Caco-2 (cell line): ENCODE results near the gene PHLDA2. TPM values are rescaled to one million over a fixed set of nuclear protein-coding genes. Genes with fewer than 3 reads are reported as not detected.

Experiments
- Bru-seq: library from RNA; stranded (reverse); fragments of 400-500 nt; gene quantifications from one replicate; lab custom pipeline; 2021; lab: Mats Ljungman, UMichigan
- BruChase-seq, 2 experiments: library from RNA; stranded (reverse); fragments of 400-500 nt; gene quantifications; one replicate each; lab custom pipeline; 2021; lab: Mats Ljungman, UMichigan
- BruUV-seq: library from RNA; stranded (reverse); fragments of 400-500 nt; replicated peaks from 2 replicates; lab custom pipeline; 2021; lab: Mats Ljungman, UMichigan
- CTCF ChIA-PET: fragments of 300-600 bp; sonication (Branson Sonifier 250); formaldehyde crosslinking; loops from one replicate; lab custom pipeline; 2022; ENCODE audit warnings: antibody characterized with exemption; lab: Charles Lee
- POLR2A ChIA-PET: fragments of 300-600 bp; sonication (Branson Sonifier 250); formaldehyde crosslinking; loops from one replicate; lab custom pipeline; 2022; ENCODE audit warnings: antibody characterized with exemption; lab: Charles Lee
- DNase-seq, 2 experiments: peaks; one replicate each; pipeline versions ENCODE4 v3.0.0 to v3.0.0-alpha.2; 2020 to 2022
- H3K27me3 ChIP-seq: replicated peaks from 2 replicates; pipeline ENCODE4 v1.6.0; 2011; ENCODE audit warnings: low read length; ENCODE audit not compliant: control insufficient read depth, insufficient read depth
- H3K36me3 ChIP-seq: 2 replicates; pipeline ENCODE4 v1.5.1; 2011; ENCODE audit warnings: low read length; ENCODE audit not compliant: control insufficient read depth, insufficient read depth
- H3K4me1 ChIP-seq: fragments of 250-450 bp; sonication (Bioruptor Pico); 2 replicates; pipeline ENCODE4 v1.5.1; 2020; ENCODE audit warnings: mild to moderate bottlenecking
- H3K4me3 ChIP-seq: 2 replicates; pipeline ENCODE4 v1.5.1; 2011; ENCODE audit warnings: low read depth, mild to moderate bottlenecking, control low read depth, low read length
- H3K9me3 ChIP-seq: fragments of 250-450 bp; sonication (Bioruptor Pico); 2 replicates; pipeline ENCODE4 v1.5.1; 2020; ENCODE audit warnings: mild to moderate bottlenecking, moderate library complexity
- H3K27ac Mint-ChIP-seq: one replicate; pipeline ENCODE4 v1.8.0; 2022; ENCODE audit warnings: mixed read lengths; ENCODE audit not compliant: unreplicated experiment
- H3K27me3 Mint-ChIP-seq: one replicate; pipeline ENCODE4 v1.8.0; 2022; ENCODE audit warnings: mixed read lengths; ENCODE audit not compliant: insufficient read depth, unreplicated experiment
- H3K36me3 Mint-ChIP-seq: one replicate; pipeline ENCODE4 v1.8.0; 2022; ENCODE audit warnings: mild to moderate bottlenecking, mixed read lengths; ENCODE audit not compliant: insufficient read depth, unreplicated experiment
- H3K4me1 Mint-ChIP-seq: one replicate; pipeline ENCODE4 v1.8.0; 2022; ENCODE audit warnings: low read depth, mixed read lengths; ENCODE audit not compliant: unreplicated experiment
- H3K4me3 Mint-ChIP-seq: one replicate; pipeline ENCODE4 v1.8.0; 2022; ENCODE audit warnings: mild to moderate bottlenecking, moderate library complexity, mixed read lengths; ENCODE audit not compliant: unreplicated experiment
- H3K9me3 Mint-ChIP-seq: one replicate; pipeline ENCODE4 v1.8.0; 2022; ENCODE audit warnings: mixed read lengths; ENCODE audit not compliant: unreplicated experiment
- CTCF ChIP-seq, 2 experiments: fragments of 200-600 bp in 1 of 2; IDR thresholded peaks; 1 replicate in 1 of 2; 2 replicates in 1 of 2; pipeline versions ENCODE4 v1.5.1 to v1.8.0; 2011 to 2022; ENCODE audit warnings: antibody characterized with exemption in 1 of 2, control low read depth in 1 of 2, inconsistent platforms in 1 of 2, low read depth in 1 of 2, low read length in 1 of 2, mild to moderate bottlenecking in 1 of 2, moderate library complexity in 1 of 2; ENCODE audit not compliant: insufficient read depth in 1 of 2, severe bottlenecking in 1 of 2, unreplicated experiment in 1 of 2
- intact Hi-C: fragments of 100-400 bp; cut with micrococcal nuclease; formaldehyde crosslinking; loops from one replicate; pipeline ENCODE4 v1.10.0; 2022; ENCODE audit not compliant: unreplicated experiment
- long read RNA-seq: library from polyadenylated mRNA; stranded (forward); transcript quantifications from one replicate; pipeline ENCODE4 v2.0.0, GENCODE V29; 2022
- total RNA-seq: library from RNA; stranded (reverse); gene quantifications from 2 replicates; pipeline ENCODE4 v1.2.3, GENCODE V29; 2022

The PHLDA2 gene
- total RNA-seq = 18.7 and 19.1 TPM in 2 replicates
- Bru-seq, nascent RNA = percentile 64 among the genes with signal in this experiment
- BruChase-seq, experiment 1, labeled RNA remaining after a 2-hour chase = percentile 69 among the genes with signal in this experiment
- percentile 86 among the genes with signal in this experiment for BruChase-seq, experiment 2, labeled RNA remaining after a 6-hour chase
- long read RNA-seq, transcript PHLDA2-201 (2 exons, 955 nt) = major isoform, 56 of 58 reads
- long read RNA-seq, partial matches to known transcripts = 0 of 58 reads
- long read RNA-seq, other reads (novel, unspliced or antisense) = 2 of 58 reads

GRCh38 chr11:2928605-2929530, at the start of gene PHLDA2:
Gene PHLDA2 (minus strand): TSS chr11:2929420. CDS start chr11:2929364, 56 bp downstream.
- BruUV-seq = TSS peak; percentile 96
- Histone ChIP-seq H3K9me3 (no peaks in the 10 kb centered on the region), H3K27me3 (0 out of 2 replicates have a peak, but pooled peaks cover 2% of the 10 kb centered on the region), H3K4me1 (peaks cover 19% of the 10 kb centered on the region), H3K4me3 (peak within 1 kb of the TSS; percentile 91), H3K36me3 (no peaks in the 10 kb centered on the region)
- POLR2A ChIA-PET = interaction anchor here (0.5 to 2.1 kb wide), 6 partner anchors 8 to 727 kb away, joined by 3 to 16 read pairs (median 5); partner anchors contain the start of gene TSSC4
- TF ChIP-seq CTCF (IDR thresholded peaks at IDR 0.05; ENCODE audit: insufficient read depth in 1 of 2, low read depth in 1 of 2, low read length in 1 of 2, severe bottlenecking in 1 of 2, unreplicated experiment in 1 of 2) = no peak
- peak within 1 kb of the TSS; percentile 73 for H3K4me3 Mint-ChIP-seq
- peak within 1 kb of the TSS; percentile 82 for H3K27ac Mint-ChIP-seq
- H3K27me3 Mint-ChIP-seq = no peaks in the 10 kb centered on the region
- H3K36me3 Mint-ChIP-seq = peaks cover 33% of the 10 kb centered on the region
- peak in 1 of 2 experiments; percentile 76 for DNase-seq
- no peaks in the 10 kb centered on the region for H3K9me3 Mint-ChIP-seq
- CTCF ChIA-PET = interaction anchor here (0.6 to 2.3 kb wide), 10 partner anchors 8 to 397 kb away, joined by 3 to 16 read pairs (median 6); partner anchors contain the start of gene NAP1L4
- H3K4me1 Mint-ChIP-seq = no peaks in the 10 kb centered on the region
- intact Hi-C loops = loop anchor here (1.0 kb wide), 1 partner anchor 17 kb away; no protein-coding TSS in a partner anchor

- no peaks in the 10 kb centered on the region for H3K27me3 Mint-ChIP-seq
- Histone ChIP-seq H3K4me3 (no peak overlapping the region), H3K27me3 (no peaks in the 10 kb centered on the region), H3K36me3 (peaks cover 4% of the 10 kb centered on the region), H3K9me3 (no peaks in the 10 kb centered on the region), H3K4me1 (no peaks in the 10 kb centered on the region)
- H3K36me3 Mint-ChIP-seq = peaks cover 76% of the 10 kb centered on the region
- BruUV-seq = no TSS peak
- TF ChIP-seq CTCF (IDR thresholded peaks at IDR 0.05; ENCODE audit: insufficient read depth in 1 of 2, low read depth in 1 of 2, low read length in 1 of 2, severe bottlenecking in 1 of 2, unreplicated experiment in 1 of 2) = no peak
- intact Hi-C loops = loop anchor here (5.0 kb wide), 1 partner anchor 45 kb away; no protein-coding TSS in a partner anchor
- ChIA-PET CTCF (interaction anchor here (2.4 kb wide), 1 partner anchor 115 kb away, joined by 12 read pairs; no protein-coding TSS in a partner anchor), POLR2A (no interaction called here)
- H3K4me1 Mint-ChIP-seq = peaks cover 7% of the 10 kb centered on the region
- no peak for DNase-seq
- H3K27ac Mint-ChIP-seq = no peak overlapping the region
- H3K9me3 Mint-ChIP-seq = no peaks in the 10 kb centered on the region
- no peak overlapping the region for H3K4me3 Mint-ChIP-seq
Observed at GRCh38 chr11:2977113-2977512, 47.9 kb upstream of the PHLDA2 start.
